Heart right ventricle (tissue), 16 donors: Measurements from ENCODE around the gene PREX1. TPM values are rescaled to one million over a fixed set of nuclear protein-coding genes. Genes with fewer than 3 reads are reported as not detected.

Source experiments
- ATAC-seq, 8 donors: fragments of 200-7000 bp; cut with Tn5 transposase; one replicate each; pipeline ENCODE4 v1.9.1; 2020; ENCODE audit warnings: mild to moderate bottlenecking in 8 of 8, moderate library complexity in 8 of 8, moderate number of reproducible peaks in 1 of 8
- DNase-seq, 2 donors: peaks; one replicate each; pipeline ENCODE4 v3.0.0-alpha.2; 2020
- H3K27ac ChIP-seq, 10 donors: fragments of 200-600 bp; sonication (generic) in 2 of 10; one replicate each; pipeline versions ENCODE4 v1.5.0 to v1.8.0; 2020 to 2022; ENCODE audit warnings: mild to moderate bottlenecking in 3 of 10
- H3K27me3 ChIP-seq, 7 donors: fragments of 200-600 bp; one replicate each; pipeline ENCODE4 v1.8.0; 2021 to 2022; ENCODE audit warnings: mild to moderate bottlenecking in 2 of 7
- H3K36me3 ChIP-seq, 9 donors: fragments of 200-600 bp; sonication (generic) in 1 of 9; one replicate each; pipeline versions ENCODE4 v1.5.0 to v1.8.0; 2020 to 2022; ENCODE audit warnings: mild to moderate bottlenecking in 2 of 9
- H3K4me1 ChIP-seq, 9 donors: fragments of 200-600 bp; sonication (generic) in 1 of 9; one replicate each; pipeline versions ENCODE4 v1.5.0 to v1.8.0; 2020 to 2022; ENCODE audit warnings: mild to moderate bottlenecking in 4 of 9
- H3K4me3 ChIP-seq, 10 donors: fragments of 200-600 bp; sonication (generic) in 2 of 10; one replicate each; pipeline versions ENCODE4 v1.5.0 to v1.8.0; 2020 to 2022; ENCODE audit warnings: mild to moderate bottlenecking in 7 of 10, moderate library complexity in 2 of 10
- H3K9me3 ChIP-seq, 11 donors: fragments of 200-600 bp in 10 of 11; sonication (generic) in 2 of 11; one replicate each; pipeline versions ENCODE4 v1.5.0 to v1.8.0; 2013 to 2022; ENCODE audit warnings: mild to moderate bottlenecking in 2 of 11, control low read depth in 1 of 11, moderate library complexity in 1 of 11
- CTCF ChIP-seq, 9 donors: fragments of 200-600 bp; sonication (generic) in 2 of 9; IDR thresholded peaks; one replicate each; pipeline versions ENCODE4 v1.5.0 to v1.8.0; 2021 to 2022; ENCODE audit warnings: antibody characterized with exemption in 9 of 9, mild to moderate bottlenecking in 5 of 9, moderate library complexity in 1 of 9
- WGBS, 2 donors: extraction: QIAGEN DNeasy Blood & Tissue Kit; methylation state at CpG; one replicate each; pipeline ENCODE4 v1.1.7; 2013; ENCODE audit warnings: inconsistent platforms in 1 of 2; 5-methylcytosine and 5-hydroxymethylcytosine counted together
- intact Hi-C, 10 donors: fragments of 100-400 bp; cut with DNase I; formaldehyde crosslinking; loops; one replicate each; pipeline versions ENCODE4 v1.11.1 to v1.14.2; 2022
- polyA plus RNA-seq, 2 donors: library from polyadenylated mRNA; stranded (reverse); fragments of 200-250 nt; gene quantifications; one replicate each; pipeline ENCODE4 v1.2.3, GENCODE V29; 2013
- total RNA-seq, 10 donors: library from RNA; stranded (reverse); fragmentation: NEBNext Ultra II Directional in 3 of 10; extraction: Animal tissue kit (Norgen Biotek cat#: 25700) in 3 of 10; gene quantifications; one replicate each; pipeline versions ENCODE4 v1.2.1 to v1.2.4, GENCODE V29; 2021 to 2023
- donor health status: Arrhythmogenic right ventricular cardiomyopathy.
- donor health status: ischemic (EF 13 %, LVEDD 7.1; RV severe dilation, severe dysfunction).
- donor health status: healthy with polysubstance abuse.
- donor health status: DM: no; HTN: yes; CAD: no.
- donor health status: DM: no; HTN: no; CAD: no.
- donor health status: ischemic (EF 25% LVEDD 6.9; RV normal size, moderate dysfunction).
- donor health status: ischemic (EF 25% LVEDD 5.7; RV mildly dilated, moderate dysfunction).
- donor health status: healthy.
- donor health status: DM: yes; HTN: yes; CAD: no.
- donor health status: Ischemic cardiomyopathy.
- donor health status: ischemic (EF 35%, LVEDD 5.7; RV mildly dilated, moderate dysfunction).
- donor health status: nonischemic (EF 11% LVEDD 7.7; RV severe dilation, severe dysfunction).
- donor health status: DM: yes; HTN: yes; CAD: no.
- donor health status: PGD.
- donor health status: ischemic (EF 29% LVEDD 5.4; RV normal size, mild dysfunction).
- donor health status: nonischemic (EF 23%, LVEDD 6.1; RV moderate dilation, normal function).

The PREX1 gene
- total and polyA plus RNA-seq, 12 donors = 4.6 to 23.4 (median 8.8) TPM

DNA sequence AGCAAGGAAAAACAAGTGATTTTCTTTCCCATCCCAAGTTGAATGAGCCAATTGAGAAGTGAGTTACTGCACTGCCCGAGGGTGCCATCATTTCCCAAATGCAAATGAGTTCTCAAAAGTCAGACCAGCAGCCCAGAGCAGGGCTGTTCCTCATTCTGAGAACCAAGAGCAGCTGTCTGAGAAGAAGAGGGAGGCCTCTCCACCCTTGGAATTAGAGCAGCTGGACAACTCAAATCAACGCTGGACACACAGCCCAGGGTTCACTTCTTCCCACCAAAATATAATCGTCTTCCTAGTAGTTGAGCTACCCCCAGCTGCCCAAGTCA, 4.6 kb upstream of the PREX1 start:
- Histone ChIP-seq H3K27ac (peak overlapping the region in 5 of 10 donors; percentile 3 to 87 (median 26)), H3K9me3 (no peaks in the 10 kb centered on the region), H3K4me1 (peaks cover 0 to 39% (median 25%) of the 10 kb centered on the region in 9 donors), H3K27me3 (peaks cover 0 to 4% (median 0%) of the 10 kb centered on the region in 7 donors), H3K4me3 (no peak overlapping the region), H3K36me3 (no peaks in the 10 kb centered on the region)
- 66 to 72% methylated on average over 3 of the region's 3 CpGs for WGBS, 2 donors
- intact Hi-C loops = no loop called here
- no peak for TF ChIP-seq CTCF (IDR thresholded peaks at IDR 0.05)
- DNase-seq (no peak), ATAC-seq (peak in 3 of 8 donors; percentile 21 to 42 (median 38))

DNA sequence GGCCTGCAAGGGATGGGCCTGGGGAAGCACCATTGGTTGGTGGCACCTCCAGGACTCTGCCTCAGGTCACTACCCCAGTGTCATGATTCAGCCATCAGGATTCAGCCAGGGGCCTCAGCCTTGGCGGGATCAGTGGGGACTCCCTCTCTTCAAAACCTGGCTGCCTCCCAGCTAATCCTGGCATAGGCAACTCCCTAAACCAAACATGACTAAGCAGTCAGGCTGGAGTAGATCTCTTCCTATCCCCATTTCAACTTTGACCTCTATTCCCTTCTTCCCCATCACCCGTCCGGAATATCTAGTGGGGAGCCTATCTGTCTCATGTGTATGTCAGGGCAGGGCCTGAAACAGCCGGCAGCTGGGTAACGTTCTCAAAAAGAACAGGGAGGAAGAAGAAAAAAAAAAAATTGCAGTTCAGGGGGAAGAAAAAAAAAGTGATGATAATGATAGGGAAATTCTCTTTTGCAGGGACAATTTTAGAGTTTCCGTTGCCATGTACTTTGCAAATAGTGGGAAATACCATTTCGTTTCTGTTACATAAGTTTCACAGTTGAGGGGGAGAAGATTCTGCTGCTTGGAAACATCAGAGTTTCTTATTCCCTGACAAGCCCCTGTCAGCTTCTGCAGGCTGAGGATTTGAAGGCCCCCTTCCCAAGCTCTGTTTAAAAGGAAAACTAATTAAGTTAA, 4.1 kb upstream of the PREX1 start:
- Histone ChIP-seq H3K27ac (peak overlapping the region in 6 of 10 donors; percentile 3 to 87 (median 16)), H3K9me3 (no peaks in the 10 kb centered on the region), H3K4me3 (no peak overlapping the region), H3K36me3 (no peaks in the 10 kb centered on the region), H3K4me1 (peaks cover 0 to 39% (median 25%) of the 10 kb centered on the region in 9 donors), H3K27me3 (peaks cover 0 to 4% (median 0%) of the 10 kb centered on the region in 7 donors)
- peak in 7 of 8 donors; percentile 16 to 71 (median 57) for ATAC-seq
- intact Hi-C loops = no loop called here
- WGBS, 2 donors = 22 to 23% methylated on average over 7 of the region's 7 CpGs
- DNase-seq = peak; percentile 51 to 75
- TF ChIP-seq CTCF (IDR thresholded peaks at IDR 0.05) = no peak

DNA sequence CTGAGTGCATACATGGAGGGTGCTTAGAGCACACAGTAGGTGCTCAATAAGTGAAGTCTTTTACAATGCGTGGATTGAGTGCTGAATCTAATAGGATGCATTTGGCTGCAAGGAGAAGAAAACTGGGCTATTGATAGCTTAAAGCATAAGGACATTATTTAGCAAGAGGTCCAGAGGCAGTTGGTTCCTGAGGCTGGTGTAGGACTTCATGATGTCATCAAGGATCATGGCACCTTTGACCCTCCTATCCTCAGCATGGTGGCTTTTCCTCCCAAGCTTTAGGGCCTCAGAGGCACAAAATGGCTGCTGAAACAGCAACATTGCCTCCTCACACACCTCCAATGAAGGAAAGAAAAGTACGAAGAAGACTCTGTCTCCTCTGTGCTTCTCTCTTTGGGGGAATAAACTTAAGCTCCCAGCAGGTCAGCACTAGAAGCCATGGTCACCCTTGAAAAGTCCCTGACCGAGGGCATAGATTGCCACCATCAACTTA, 3.1 kb upstream of the PREX1 start:
- no peak for TF ChIP-seq CTCF (IDR thresholded peaks at IDR 0.05)

GRCh38 chr20:48829940-48830339, 2.1 kb upstream of the PREX1 start:
- no peaks in the 10 kb centered on the region for H3K36me3 ChIP-seq
- no peak overlapping the region for H3K4me3 ChIP-seq
- H3K4me1 ChIP-seq = peaks cover 0 to 46% (median 37%) of the 10 kb centered on the region in 9 donors
- no peaks in the 10 kb centered on the region for H3K27me3 ChIP-seq
- WGBS, 2 donors = 93 to 97% methylated on average over 4 of the region's 4 CpGs
- H3K9me3 ChIP-seq = no peaks in the 10 kb centered on the region
- ATAC-seq (no peak), DNase-seq (no peak)
- no peak for TF ChIP-seq CTCF (IDR thresholded peaks at IDR 0.05)
- H3K27ac ChIP-seq = no peak overlapping the region
- intact Hi-C loops = loop anchor here in 6 of 10 donors (5.0 to 10.0 kb wide), 9 partner anchors 68 to 175 kb away; no protein-coding TSS in a partner anchor

More for the DNA sequence above, 3.1 kb upstream of the PREX1 start:
- H3K4me1 ChIP-seq = peaks cover 0 to 39% (median 27%) of the 10 kb centered on the region in 9 donors
- DNase-seq (no peak), ATAC-seq (no peak)
- no peaks in the 10 kb centered on the region for H3K27me3 ChIP-seq
- no peaks in the 10 kb centered on the region for H3K36me3 ChIP-seq
- intact Hi-C loops = no loop called here
- peak overlapping the region in 4 of 10 donors; percentile 6 to 87 (median 41) for H3K27ac ChIP-seq
- 95 to 97% methylated on average over 3 of the region's 3 CpGs for WGBS, 2 donors
- H3K9me3 ChIP-seq = no peaks in the 10 kb centered on the region
- no peak overlapping the region for H3K4me3 ChIP-seq
